ENCODE results near the gene GMPR.
"Not testable (repeated sequence)": the region's sequence is repeated elsewhere in the genome, so short reads cannot be mapped to it uniquely, and the experiment has no call there.

Gene GMPR

DNA sequence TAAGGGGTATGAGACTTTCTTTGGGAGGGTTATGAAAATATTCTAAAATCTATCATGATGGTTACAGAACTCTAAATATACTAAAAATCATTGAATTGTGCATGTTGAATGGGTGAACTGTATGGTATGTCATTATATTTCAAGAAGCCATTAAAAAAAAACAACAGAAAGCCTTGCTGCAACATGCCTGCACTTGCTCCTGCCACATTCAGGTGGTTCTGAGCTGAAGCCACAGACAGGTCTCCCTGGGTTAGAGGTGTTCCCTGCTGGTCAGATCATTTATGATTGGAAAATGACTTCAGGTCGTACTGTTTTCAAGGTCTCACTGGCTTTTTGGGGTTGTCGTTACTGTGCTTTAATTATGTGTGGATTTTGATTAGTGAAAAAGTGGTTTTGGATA, 13.3 kb downstream of the GMPR start:
- no peak for DNase-seq

DNA sequence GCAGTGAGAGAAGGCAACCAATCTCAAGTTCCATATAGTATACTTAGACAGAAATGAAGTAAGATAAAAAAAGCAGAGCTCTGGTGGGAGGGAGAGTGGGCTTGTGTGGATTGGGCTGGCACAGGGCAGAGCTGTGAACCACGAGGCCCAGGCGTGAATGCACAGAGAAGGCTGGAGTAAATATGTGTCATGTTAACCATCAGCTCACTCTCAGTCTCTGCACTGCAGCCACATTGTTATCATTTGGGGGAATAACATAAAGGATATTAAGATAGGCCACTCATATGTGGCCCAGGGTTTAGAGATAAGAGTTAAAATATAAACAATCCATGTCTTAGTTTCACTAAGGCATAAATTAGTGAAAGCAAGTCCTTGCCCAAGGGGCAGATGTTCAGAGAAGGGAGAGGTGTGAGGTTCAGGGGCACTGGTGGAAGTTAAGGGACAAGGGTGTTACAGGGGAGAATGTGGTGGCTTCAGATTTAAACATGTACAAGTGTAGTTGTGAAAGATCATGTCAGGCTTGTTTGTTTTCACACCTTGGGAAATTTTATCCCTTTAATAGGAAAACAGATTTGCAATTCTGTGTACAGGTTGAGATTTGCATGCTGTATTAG, 14.4 kb downstream of the GMPR start:
- no peak for DNase-seq

DNA sequence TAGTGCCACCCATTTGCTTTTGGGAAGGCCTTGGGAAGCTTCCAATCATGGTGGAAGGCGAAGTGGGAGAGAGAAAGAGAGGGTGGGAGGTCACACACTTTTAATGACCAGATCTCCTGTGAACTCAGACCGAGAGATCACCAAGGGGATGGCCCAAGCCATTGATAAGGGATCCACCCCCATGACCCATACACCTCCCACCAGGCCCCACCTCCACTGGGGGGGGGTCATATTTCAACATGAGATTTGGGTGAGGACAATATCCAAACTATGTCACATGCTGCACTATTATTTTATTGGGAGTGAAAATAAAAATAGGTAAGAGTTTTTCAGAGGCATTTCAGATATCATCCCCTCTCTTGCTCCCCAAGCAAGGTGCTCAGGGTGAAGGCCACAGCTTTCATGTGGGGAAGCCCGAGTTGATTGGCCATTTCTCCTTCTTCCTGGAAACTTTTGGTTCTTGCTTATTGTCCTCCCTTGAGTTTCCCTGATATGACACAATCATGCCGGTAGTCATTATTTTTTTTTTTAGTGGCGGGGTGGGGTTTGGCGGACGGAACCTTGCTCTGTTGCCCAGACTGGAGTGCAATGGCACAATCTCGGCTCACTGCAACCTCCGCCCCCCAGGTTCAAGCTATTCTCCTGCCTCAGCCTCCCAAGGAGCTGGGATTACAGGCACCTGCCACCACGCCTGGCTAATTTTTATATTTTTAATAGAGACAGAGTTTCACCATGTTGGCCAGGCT, 15.2 kb downstream of the GMPR start:
- no peak for DNase-seq

DNA sequence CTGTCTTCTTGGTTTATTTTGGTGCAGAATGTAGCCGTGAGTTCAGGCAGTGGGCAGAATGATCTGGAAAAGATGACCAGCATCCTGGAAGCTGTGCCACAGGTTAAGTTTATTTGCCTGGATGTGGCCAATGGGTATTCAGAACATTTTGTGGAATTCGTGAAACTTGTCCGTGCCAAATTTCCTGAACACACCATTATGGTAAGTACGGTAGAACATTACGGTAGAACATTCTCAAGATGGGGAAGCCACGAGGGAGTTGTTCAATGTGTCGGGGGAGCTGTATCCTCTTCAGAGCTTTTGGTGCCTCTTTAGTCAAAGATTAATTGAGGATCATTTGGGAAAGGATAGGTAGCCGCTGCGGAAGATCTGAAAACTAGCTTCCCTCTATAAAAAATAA, 16.1 kb downstream of the GMPR start:
- no peak for DNase-seq

DNA sequence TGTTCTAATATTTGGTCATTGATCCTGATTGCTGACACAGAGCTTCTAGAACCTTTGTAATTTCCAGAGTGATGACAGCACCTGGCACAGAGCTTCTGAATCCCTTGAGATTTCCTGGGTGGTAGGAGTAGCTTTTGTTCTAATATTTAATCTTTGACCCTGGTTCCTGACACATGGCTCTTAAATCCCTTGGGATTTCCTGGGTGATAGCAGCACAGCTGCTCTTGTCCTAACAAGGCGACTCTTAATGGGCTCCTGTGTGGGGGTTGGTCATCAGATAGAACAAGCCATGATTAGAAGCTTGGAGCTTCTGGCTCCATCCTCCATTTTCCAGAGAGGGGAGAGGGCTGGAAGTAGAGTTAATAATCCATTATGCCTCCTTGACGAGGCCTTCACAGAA, 18.4 kb downstream of the GMPR start:
- no peak for DNase-seq

DNA sequence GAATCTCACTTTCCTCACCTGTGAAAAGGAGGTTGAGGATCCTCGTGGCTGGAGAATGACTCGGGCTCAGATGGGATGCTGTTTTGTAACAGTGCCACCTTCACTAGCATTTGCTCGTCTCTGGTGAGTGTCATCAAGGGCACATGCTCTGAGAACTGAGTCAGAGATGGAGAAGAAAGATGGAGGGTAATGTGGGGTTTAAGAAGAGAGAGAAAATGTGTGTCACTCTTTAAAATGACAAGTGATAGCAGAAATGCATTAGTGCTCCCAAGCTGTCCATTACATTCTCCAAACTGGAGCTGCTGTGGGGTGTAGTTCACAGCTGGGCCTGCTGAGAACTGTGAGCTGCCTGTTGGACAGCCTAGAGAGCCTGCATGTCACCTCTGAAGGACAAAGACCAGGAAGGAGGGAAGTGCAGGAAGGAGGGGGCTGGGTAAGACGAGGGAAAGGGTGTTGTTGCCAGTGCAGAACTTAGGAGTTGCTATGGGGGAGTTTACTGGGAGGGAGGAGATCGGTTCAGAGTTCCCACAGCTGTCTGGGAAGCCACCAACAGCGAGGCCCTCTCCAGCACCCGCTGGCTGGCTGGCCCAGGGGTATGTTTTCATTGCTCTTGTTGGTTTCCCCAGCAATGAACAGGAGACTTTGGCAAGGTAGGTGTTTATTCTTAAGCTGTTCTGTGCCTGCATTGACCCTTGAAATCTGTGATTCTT, 19.8 kb downstream of the GMPR start:
- DNase-seq: no peak

DNA sequence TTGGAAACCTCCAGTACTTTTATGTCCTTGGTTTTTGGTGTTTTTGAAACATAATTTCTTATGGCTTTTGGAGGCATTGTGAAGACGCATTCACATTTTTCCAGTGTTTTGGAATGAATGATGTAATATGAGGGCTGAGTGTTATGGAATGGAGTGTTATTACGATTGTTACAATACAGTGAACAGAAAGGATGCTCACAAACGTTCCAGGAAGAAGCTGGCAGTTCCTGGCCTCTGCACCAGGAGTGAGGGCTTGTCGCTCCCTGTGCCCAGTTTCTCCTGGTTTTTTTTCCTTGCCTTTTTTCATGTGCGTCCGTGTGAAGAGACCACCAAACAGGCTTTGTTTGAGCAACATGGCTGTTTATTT, 20.3 kb downstream of the GMPR start:
- no peak for DNase-seq

DNA sequence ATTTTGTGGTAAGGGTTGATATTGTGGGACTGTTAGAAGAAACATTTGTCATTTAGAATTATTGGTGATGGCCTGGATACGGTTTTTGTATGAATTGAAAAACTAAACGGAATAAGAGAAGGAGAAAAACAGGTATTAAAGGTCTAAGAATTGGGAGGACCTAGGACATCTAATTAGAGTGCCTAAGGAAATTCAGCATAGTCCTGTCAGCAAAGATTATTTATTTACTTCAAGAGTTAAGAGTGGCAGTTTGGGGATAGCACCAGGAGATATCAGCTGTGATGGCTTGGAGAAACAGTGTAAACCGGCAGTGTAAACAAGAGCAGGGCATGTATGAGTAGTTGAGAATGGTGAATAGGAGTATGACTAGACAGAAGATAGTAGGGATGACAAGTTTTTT, 21.2 kb downstream of the GMPR start:
- not testable (repeated sequence) for DNase-seq

DNA sequence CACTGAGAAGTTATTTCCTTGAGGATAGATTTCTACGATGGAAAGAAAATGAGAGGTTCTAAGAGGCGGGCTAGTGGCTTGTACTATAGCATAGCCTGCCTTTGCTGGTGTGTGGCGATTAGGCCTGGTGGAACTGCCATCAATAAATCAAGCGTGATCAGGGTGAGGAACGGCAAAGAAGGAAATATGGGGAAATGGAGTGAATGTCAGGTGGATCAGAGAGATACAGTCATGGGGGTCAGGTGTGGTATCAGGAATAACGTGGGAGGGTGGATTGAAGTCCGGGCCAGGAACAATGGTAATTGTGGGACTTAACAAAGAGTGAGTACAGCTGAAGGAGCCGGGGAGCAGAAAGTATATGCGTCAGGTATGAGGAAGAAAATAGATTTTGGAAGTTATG, 22.2 kb downstream of the GMPR start:
- DNase-seq: not testable (repeated sequence)

DNA sequence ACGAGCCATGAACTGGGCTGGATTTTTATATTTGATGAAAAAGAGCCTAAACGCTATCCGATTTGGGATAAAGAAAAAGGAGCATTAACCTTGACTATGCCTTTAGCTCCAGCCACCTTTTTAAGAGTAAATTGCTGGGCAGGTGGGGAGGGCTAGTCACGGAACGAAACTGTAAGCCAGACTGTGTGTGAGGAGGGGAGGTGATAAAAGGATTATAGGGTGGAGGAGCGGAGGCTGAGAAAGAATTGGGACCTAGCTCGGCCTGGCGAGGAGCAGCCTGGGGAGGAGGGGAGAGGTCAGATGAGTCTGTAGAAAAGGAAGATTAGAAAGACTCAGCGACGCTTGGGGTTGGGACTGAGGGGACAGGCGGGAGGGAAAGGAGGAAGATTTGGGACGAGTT, 24.4 kb downstream of the GMPR start:
- DNase-seq: not testable (repeated sequence)

DNA sequence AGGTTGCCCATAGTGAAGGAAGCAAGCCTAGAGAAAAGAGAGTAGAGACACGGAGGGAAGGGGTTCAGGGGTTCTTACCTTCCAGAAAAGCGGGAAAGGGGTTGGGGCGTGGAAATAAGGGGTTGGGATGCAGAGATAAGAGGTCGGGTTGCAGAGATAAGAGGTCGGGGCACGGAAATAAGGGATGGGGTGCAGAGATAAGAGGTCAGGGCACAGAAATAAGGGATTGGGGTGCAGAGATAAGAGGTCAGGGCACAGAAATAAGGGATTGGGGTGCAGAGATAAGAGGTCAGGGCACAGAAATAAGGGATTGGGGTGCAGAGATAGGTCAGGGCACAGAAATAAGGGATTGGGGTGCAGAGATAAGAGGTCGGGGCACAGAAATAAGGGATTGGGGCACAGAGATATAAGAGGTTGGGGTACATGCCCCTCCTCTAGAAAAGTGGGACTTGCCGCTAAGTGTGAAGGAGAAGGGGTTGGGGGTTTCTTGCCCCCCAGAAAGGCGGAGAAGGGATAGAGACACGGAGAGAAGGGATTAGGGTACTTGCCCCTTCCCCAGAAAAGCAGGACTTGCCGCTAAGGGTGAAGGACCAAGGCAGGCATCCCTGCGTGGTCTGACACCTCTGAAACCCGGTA, 25.2 kb downstream of the GMPR start:
- DNase-seq: not testable (repeated sequence)

DNA sequence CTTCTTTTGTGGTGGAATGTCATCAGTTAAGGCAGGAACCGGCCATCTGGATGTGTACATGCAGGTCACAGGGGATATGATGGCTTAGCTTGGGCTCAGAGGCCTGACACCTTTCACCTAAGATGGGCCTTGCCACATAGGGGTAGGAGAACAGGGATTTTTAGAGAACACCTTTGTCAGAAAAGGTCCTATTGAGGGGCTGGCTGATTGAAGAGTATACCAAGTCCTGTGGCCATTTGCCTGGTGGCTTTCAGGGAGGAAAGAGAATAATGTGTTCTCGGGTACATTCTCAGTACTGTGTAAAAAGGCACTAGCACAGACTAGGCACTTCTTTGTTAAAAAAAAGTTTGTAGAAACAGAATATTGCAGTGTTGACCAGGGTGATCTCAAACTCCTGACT, 26.4 kb downstream of the GMPR start:
- no peak for DNase-seq

DNA sequence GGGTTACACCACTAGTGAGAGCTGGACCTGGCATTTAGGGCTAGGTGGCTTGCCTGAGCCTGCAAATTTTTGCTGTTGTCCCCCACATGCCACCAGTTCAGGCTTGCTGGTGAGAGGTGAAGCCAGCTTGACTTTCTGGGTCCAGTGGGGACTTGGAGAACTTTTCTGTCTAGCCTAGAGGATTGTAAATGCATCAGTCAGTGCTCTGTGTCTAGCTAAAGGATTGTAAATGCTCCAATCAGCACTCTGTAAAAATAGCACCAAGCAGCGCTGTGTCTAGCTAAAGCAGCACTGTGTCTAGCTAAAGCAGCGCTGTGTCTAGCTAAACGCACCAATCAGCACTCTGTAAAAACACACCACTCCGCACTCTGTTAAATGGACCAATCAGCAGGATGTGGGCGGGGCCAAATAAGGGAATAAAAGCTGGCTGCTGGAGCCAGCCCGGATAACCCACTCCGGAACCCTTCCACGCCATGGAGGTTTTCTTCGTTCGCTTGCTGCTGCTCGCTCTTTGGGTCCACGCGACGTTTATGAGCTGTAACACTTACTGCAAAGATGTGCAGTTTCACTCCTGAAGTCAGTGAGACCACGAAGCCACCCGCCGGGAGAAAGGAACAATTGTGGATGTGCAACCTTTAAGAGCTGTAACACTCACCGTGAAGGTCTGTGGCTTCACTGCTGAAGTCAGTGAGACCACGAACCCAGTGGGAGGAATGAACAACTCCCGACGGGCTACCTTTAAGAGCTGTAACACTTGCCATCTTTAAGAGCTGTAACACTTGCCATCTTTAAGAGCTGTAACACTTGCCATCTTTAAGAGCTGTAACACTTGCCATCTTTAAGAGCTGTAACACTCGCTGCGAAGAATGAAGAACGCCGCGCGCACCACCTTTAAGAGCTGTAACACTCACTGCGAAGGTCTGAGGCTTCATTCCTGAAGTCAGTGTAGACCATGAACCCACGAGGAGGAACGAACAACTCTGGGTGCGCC, 27.3 kb downstream of the GMPR start:
- no peak for DNase-seq

DNA sequence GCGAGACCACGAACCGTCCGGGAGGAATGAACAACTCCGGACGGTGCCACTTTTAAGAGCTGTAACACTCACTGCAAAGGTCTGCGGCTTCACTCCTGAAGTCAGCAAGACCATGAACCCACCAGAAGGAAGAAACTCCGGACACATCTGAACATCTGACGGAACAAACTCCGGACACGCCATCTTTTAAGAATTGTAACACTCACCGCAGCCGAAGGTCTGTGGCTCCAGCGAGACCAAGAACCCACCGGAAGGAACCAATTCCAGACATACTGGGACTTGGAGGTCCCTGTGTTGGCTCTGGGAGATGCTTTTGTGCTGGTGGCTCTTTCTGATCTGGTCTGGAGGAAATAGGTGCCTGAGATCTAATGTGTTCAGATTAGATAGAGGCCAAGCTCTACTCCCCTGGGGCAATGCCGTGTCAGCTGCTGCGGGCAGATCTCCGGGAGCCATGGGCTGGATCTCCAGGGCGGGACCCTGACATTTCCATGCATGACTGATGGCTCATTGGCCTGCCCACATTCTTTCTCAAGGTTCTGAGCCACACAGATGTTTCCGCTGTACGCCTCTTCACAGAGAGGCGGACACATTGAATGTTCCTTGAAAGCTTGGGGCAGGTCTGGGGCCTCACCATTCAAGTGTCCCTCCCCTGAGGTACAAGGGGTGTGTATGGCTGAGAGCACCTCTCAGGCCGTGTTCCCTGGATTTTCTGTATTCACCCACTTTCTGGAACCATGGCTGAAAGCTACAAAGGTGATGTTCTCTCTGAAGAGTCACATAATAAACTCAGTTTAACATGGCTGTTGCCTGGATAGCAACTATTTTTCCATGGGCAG, 29.3 kb downstream of the GMPR start:
- no peak for DNase-seq

DNA sequence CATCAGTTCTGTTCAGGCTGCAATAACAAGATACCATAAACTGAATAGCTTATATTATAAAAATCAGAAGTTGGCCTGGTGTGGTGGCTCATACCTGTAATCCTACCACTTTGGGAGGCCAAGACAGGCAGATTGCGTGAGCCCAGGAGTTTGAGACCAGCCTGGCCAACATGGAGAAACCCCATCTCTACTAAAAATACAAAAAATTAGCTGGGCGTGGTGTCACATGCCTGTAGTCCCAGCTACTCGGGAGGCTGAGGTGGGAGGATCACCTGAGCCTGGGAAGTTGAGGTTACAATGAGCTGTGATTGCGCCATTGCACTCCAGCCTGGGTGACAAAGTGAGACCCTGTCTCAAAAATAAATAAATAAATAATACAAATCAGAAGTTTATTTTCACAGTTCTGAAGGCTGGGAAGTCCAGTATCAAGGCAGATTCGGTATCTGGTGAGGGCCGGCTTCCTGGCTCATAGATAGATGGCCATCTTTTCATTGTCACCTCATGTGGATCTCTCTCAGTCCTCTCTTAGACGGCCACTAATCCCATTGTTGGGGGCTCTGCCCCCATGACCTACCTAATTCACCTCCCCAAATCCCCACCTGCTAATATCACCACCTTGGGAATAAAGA, 31.2 kb downstream of the GMPR start:
- DNase-seq: not testable (repeated sequence)

DNA sequence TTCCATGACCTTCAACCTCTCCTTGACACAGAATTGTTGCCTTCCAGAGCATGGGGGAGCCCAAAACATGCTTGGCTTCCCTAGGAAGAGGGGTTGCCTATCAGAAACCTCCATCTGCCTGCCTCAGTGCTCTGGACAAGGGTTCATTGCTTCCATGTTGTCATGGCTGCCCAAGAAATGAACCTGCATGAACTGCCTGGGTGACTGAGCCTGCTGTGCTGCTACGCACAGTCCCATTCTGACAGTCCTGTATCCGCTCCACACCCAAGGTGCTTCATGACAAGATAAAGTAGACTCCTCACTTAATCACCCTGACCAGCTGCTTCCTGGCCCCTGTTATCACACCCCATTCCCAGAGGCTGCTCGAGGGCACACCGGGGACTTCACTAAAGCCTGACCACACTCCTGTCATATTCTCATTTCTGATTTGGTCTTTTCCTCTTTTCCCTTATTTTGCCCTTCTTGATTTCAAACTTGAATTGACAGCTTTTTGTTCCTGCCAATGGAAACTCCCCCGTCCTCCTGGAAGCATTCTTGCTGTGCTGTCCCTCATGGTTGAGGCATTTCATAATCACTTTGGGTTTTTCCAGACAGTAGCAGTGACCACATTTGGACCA, 31.9 kb downstream of the GMPR start:
- no peak for DNase-seq

DNA sequence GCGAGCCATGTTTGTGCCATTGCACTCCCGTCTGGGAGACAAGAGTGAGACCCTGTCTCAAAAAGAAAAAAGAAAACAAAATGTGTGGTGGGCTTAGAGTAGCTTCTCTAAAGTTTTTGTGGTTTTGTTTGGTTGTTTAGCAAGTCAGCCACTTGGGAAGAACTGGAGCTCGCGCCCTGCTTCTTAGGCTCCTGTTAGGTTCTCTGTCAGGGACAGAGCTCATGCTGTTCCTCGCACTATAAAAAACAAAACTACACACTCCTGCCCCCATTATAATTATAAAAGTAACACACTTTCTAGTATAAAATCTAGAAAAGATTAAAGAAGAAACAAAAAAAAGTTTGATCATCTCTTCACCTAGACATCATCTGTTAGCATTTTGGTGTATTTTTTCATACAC, 33.0 kb downstream of the GMPR start:
- DNase-seq: no peak

DNA sequence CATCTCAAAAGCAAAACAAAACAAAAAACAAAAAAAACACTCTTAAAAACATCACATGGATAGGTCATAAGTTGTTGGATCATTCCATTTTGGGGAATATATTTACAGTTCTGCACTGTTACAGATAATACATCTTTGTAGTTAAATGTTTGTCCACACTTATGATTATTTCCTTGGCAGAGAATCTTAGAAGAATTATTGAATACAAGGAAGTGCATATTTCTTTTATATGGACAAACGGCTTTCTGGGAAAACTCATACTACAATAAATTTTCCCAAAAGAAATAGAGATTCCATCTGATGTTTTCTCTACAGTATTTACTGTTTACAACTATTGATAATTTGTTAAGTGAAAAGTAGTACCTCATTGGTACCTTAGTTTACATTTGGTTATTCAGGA, 33.8 kb downstream of the GMPR start:
- no peak for DNase-seq

DNA sequence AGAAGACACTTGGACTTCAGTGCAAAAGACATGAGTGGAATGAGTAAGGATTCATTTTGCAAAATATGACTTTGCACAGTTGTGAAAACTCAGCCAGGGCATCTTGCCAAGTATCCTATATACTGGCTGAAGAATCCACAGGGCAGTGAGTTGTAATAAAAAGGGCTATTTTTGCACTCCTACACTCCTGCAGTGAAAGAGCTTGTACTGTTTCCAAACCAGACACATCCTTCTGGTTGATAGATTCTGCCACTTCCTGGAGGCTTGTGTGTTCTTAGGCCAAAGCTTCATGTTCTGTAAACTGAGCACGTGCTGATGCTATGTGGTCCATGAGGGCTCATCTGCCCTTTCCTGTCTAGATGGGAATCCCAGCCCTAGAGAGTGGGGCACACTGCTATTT, 34.9 kb downstream of the GMPR start:
- no peak for DNase-seq

DNA sequence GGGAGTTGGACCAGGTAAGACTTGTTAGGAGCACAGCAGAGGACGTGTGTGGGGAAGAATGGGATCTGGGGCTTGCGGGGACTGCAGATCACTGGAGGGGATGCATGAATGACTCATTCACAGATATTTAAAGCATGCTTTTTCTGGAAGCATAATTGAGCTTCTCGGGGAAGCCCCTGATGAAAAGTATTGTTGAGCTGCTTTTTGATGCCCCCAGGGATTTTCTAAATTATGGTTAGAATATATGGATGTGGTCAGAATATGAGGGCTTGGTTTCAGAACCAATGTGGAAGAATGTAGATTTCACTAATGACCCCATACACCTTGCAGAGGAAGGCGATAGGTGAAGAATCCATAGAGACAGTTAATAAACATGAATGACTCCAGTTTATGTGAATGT, 36.1 kb downstream of the GMPR start:
- DNase-seq: no peak

Measured in activated CD4-positive, alpha-beta T cell treated with anti-CD3 and anti-CD28 coated beads for 4 hours (primary cell).